ENCODE measurements around the gene TBC1D9B.

The TBC1D9B gene

GRCh38 chr5:179906795-179907555 lies 722 bp downstream of the TBC1D9B start:
- peak; percentile 27 for DNase-seq

DNA sequence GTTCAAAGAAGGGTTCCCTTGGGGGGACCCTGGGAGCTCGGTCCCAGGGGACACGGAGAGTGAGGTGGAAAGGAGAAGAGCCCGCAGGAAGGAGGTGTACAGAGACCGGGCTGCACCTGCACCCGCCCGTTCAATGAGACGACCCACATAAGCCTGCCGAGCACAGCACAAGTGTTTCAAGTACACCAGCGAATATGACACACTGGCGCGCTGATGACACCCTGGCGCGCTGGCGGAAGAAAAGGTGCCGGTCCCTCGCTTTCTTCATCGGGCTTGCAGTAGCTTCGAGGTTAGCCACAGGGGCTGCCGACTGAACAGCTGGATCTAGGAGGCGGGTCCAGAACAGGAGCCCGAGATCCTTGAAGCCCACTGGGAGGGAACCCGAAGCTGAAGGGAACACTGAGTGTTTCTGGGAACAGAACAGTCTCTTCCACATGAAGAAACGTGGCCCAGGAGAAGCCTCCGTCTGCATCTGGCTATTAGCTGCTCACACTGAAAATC lies 1.4 kb downstream of the TBC1D9B start:
- DNase-seq: no peak

DNA sequence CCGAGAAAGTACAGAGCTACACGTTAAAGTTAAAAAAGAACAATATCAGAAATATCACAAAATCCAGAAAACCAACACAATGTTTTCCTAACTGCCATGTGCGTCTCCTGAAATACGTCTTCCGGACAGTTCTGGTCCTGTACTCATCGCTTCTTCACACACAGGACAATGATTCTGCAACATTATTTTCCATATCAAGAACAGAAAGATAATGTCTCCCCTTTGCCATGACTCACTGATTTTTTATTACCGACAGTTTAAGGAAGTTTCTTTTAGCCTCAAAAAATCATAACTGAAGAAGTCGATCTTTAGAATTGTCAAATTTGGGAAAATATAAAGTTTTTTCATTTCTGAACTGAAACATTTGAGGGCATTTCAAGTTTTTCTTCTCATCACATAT lies 2.5 kb downstream of the TBC1D9B start:
- no peak for DNase-seq

DNA sequence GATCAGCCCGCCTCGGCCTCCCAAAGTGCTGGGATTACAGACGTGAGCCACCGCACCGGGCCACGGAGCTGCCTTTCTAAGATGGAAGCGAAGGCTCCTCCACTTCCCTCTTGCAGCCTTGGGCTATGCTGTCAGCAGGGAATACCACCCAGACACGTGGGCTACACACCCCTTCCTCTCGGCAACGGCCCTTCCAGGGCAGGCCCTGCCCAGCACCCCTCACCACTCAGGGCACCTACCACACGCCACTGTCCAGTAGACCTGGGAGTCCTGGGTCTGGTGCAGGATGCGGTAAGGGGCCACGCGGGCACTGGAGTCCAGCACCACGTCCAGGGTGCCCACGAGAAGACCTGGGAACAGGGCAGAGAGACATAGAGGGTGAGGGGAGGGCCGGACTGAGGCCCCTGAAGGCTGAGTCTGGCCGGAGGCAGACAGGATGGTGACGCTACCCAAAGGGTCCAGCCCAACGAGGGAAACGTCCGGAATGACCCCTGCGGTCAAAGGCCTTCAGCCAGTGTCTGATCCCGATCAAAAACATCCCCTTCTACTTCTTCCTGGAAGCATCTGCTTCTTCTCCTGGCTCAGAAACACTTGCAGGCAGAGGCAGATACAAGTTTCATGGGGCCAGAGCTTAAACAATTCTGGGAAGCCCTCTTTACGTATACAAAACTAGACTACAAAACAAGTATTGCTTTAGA lies 3.1 kb downstream of the TBC1D9B start:
- no peak for DNase-seq

DNA sequence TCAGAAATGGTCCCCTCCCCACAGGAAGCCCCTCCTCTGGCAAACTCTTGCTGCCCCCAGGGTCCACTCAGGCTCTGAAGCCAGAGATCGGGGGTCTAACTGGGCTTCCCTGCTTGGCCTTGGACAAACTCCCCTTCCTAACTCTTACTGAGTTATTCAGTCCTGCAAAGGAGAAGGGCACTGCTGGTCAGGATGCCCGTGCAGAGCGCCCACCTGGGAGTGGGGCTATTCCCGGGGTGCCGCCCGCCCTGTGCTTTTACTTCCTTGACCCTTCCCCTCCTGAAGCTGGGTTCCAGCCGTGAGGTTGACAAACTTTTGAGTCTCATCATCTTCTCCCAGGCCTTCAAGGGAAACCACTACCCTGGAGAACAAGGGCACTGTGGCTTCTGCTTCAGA lies 4.9 kb downstream of the TBC1D9B start:
- no peak for DNase-seq

GRCh38 chr5:179901915-179902762 lies 5.6 kb downstream of the TBC1D9B start:
- no peak for DNase-seq

- DNase-seq: no peak
These were observed 6.2 kb downstream of the TBC1D9B start for GRCh38 chr5:179901462-179901861.

DNA sequence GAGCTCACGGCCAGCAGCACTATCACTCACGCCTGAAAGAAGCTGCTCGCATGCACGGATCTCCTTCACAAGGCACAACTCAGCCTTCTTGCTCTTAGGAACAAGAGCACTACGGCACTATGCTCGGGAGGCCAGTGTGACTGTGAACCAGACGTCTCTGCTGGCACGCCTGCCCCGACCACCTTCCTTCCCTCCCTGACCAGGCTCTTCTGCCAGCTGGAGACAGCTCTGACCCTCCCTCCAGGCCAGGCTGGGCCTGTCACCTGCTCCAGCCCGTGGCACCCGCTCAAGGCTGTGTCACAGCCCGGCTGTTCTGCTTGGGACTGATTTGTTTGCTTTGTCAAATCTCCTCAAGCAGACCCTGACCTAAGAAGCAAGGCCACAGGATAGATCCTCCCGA lies 7.0 kb downstream of the TBC1D9B start:
- DNase-seq: no peak

DNA sequence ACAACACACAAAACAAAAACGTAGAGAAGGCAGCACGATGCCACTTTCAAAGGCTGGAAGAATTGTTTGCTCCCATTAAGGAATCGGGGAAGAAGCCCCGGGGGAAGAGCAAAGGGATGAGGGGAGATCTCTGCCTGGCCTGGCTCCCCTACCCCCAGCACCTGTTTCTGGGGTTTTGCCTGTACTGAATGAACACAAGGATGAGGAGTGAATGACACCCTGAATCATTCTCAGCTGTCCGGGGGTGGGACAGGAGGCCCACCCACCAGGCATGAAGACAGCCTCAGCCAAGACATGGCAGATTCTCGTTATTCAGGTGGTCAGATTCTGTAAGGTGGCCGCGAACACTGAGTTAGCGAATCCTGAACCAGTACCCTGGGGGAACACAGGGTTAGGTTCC lies 7.5 kb downstream of the TBC1D9B start:
- DNase-seq: no peak

DNA sequence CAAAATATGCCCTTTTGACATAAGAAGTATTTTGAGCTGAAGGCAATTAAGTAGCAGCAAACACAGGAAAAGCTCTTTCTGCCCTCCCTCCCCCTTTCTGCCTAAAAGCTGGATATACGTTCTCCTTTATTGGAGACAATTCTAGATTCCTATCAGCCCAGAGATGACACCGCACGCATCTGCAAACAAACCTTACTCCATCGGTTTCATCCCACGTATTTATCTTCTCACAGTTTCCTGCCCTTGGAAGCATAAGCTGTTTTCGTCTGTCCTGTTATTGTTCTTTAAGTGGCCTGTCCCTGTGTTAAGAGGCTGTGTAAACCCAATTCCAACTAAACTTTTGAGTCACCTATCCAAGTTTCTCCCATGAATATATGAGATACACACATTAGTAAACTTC lies 11.8 kb downstream of the TBC1D9B start:
- no peak for DNase-seq

DNA sequence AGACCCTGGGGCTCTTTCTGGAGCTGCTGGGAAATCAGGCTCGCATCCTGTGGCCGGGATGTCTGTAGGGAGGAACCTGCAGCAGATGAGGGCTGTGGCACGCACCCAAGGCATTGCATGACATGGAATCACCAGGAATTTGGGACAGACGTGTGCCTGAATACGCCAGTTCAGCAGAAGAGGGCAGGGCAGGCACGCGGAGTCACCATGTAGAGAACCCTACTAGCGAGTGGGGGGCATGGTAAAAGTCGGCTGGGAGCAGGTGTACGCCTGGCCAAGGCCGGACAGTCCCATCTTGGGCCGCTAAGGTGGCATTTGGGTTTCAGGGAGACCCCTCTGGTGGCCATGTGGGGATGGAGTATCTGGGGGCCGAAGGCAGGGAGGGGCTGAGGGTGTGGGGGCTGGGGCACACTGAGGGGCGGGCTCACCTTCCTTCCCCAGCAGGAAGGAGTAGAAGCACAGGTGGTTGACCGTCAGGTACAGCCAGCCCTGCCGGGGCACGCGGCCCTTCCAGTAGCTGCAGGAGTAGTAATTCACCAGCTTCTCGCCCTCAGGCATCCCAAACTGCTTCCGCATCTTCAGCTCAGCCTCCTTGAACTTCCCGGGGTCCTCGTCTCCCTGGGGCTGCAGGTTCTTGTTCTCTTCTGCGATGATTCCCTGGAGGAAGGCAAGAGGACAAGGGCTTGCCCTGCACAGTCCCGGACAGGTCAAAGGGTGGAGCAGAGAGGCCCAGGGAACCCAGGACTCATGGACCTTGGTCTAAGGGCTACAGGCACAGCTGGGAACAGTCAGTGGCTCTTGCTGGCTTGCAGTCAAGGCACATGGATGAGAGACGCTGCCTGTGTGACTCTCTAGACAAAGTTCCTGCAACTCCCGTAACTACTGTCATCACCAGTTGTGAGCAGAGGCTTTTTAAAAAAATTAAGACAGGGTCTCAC lies 13.5 kb downstream of the TBC1D9B start:
- no peak for DNase-seq

- no peak for DNase-seq
These were observed 14.4 kb downstream of the TBC1D9B start for GRCh38 chr5:179893076-179893957.

- no peak for DNase-seq
These were observed 15.4 kb downstream of the TBC1D9B start for GRCh38 chr5:179892255-179892654.

GRCh38 chr5:179890751-179891682 lies 16.7 kb downstream of the TBC1D9B start:
- DNase-seq: no peak

DNA sequence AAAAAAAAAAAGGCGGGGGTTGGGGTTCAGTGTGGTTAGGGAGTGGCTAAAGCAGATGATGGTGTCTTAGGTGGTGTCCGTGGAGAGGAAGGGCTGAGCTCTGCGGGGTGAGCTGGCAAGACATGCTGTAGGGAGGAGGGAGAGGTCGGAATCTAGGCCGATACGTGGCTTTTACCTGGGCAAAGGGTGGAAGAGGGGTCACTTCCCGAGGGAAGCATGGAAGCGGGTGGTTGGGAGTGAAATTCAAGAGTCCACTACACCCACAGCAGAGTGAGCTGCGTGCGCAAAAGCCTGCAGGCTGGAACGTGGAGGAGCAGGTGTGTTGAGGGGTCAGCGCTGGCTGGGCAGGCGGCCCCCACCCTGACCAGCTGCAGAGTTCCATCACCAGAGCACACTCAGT lies 17.8 kb downstream of the TBC1D9B start:
- DNase-seq: no peak

- DNase-seq: no peak
These were observed 19.9 kb downstream of the TBC1D9B start for GRCh38 chr5:179887802-179888201.

DNA sequence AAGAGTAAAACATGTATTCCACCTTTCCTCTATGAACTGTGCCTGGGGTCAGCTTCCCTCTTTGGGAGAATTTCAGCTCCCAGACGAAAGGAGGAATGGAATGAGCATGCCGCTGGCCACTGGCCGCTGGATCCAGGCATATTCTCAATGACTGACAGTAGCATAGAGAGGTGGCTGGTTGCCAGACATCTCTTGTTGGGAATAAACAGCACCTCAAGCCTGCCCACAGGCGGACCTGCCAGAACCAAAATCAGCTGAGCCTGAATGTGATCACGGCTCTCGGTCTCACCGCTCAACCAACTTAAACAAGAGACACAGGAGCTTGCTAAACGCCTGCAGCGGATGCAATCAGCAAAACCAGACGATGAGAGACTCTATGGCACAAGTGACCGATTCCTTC lies 20.6 kb downstream of the TBC1D9B start:
- no peak for DNase-seq

- no peak for DNase-seq
These were observed 21.3 kb downstream of the TBC1D9B start for GRCh38 chr5:179886190-179886911.

DNA sequence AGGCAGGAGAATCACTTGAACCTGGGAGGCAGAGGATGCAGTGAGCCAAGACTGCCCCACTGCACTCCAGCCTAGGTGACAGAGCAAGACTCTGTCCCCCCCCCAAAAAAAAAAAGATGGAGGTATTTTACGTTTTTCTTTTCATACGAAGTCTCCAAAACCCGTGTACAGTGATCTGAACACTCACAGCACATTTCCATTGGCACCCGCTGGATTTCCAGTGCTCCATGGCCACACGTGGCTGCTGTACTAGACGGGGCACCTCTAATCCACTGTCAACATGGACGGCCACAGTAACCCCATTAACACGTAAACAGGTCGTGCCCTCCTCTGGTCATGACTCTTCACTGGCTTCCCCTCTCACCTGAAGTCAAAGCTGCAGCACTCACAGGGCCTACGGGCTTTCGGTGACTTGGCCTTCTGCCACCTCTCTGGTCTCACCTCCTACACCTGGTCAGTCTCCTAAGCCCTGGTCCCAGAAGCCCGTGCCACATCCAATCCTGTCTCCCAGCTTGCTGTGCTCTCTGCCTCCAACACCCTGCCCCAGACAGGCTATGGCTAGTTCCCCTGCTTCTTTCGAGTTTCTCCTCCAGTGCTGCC lies 22.1 kb downstream of the TBC1D9B start:
- DNase-seq: no peak

Measured in activated CD4-positive, alpha-beta T cell treated with anti-CD3 and anti-CD28 coated beads, Interleukin-2, amount 50 U/mL, for 16 hours (primary cell).